Skeletal muscle tissue (tissue), 5 donors: ENCODE data around the gene CTTNBP2NL. TPM values are rescaled to one million over a fixed set of nuclear protein-coding genes. Genes with fewer than 3 reads are reported as not detected.

Experiments used
- H3K27ac ChIP-seq: one replicate; pipeline ENCODE4 v1.7.0; 2013; ENCODE audit warnings: mild to moderate bottlenecking, low read depth, low read length, inconsistent platforms
- H3K27me3 ChIP-seq, 3 donors: one replicate each; pipeline ENCODE4 v1.7.0; 2013; ENCODE audit warnings: low read length in 3 of 3; ENCODE audit not compliant: control insufficient read depth in 3 of 3, insufficient read depth in 3 of 3
- H3K36me3 ChIP-seq, 3 donors: one replicate each; pipeline ENCODE4 v1.7.0; 2013; ENCODE audit warnings: low read length in 3 of 3; ENCODE audit not compliant: control insufficient read depth in 3 of 3, insufficient read depth in 3 of 3
- H3K4me1 ChIP-seq, 3 donors: one replicate each; pipeline ENCODE4 v1.7.0; 2013; ENCODE audit warnings: low read length in 3 of 3, mild to moderate bottlenecking in 3 of 3; ENCODE audit not compliant: control insufficient read depth in 3 of 3, insufficient read depth in 3 of 3
- H3K4me3 ChIP-seq, 3 donors: one replicate each; pipeline ENCODE4 v1.7.0; 2013; ENCODE audit warnings: low read length in 3 of 3
- H3K9ac ChIP-seq, 3 donors: one replicate each; pipeline ENCODE4 v1.7.0; 2013; ENCODE audit warnings: low read length in 3 of 3, mild to moderate bottlenecking in 3 of 3, moderate library complexity in 2 of 3, low read depth in 1 of 3
- H3K9me3 ChIP-seq, 3 donors: one replicate each; pipeline ENCODE4 v1.7.0; 2013; ENCODE audit warnings: low read length in 3 of 3; ENCODE audit not compliant: control insufficient read depth in 3 of 3
- small RNA-seq: library from RNA; depleted of rRNA; stranded (forward); fragments of <200 nt; gene quantifications from one replicate; pipeline ENCODE3, GENCODE V24; 2014
- total RNA-seq: library from RNA; depleted of rRNA; stranded (reverse); fragments of >200 nt; gene quantifications from one replicate; pipeline ENCODE4 v1.2.3, GENCODE V29; 2014
- donor health status: Osteomylitis.

Gene CTTNBP2NL
- total RNA-seq, 1 donor from 2014 or later = 8.4 TPM

- H3K27me3 ChIP-seq = peaks cover 39 to 71% (median 55%) of the 10 kb centered on the region in 3 donors
- no peaks in the 10 kb centered on the region for H3K9me3 ChIP-seq
- peaks cover 9 to 16% (median 9%) of the 10 kb centered on the region in 3 donors for H3K4me1 ChIP-seq
- peak overlapping the region; percentile 67 to 75 (median 67) for H3K4me3 ChIP-seq
- no peak overlapping the region for H3K9ac ChIP-seq
- H3K27ac ChIP-seq = no peak overlapping the region
- no peaks in the 10 kb centered on the region for H3K36me3 ChIP-seq
These were observed 111.9 kb downstream of the CTTNBP2NL start for GRCh38 chr1:112507921-112508277.

- no peak within 1 kb of the TSS for H3K27ac ChIP-seq
- peaks cover 36 to 65% (median 49%) of the 10 kb centered on the region in 3 donors for H3K27me3 ChIP-seq
- H3K4me3 ChIP-seq = peak within 1 kb of the TSS; percentile 67 to 75 (median 67)
- no peaks in the 10 kb centered on the region for H3K36me3 ChIP-seq
- no peaks in the 10 kb centered on the region for H3K9me3 ChIP-seq
- H3K9ac ChIP-seq = no peak within 1 kb of the TSS
- H3K4me1 ChIP-seq = peaks cover 9 to 13% (median 9%) of the 10 kb centered on the region in 3 donors
These were observed 112.4 kb downstream of the CTTNBP2NL start, which contains the start of gene WNT2B for GRCh38 chr1:112508278-112509004. Gene WNT2B (plus strand): TSS chr1:112508965. CDS start chr1:112509263, 298 bp downstream.

- Histone ChIP-seq H3K4me1 (peaks cover 9 to 13% (median 9%) of the 10 kb centered on the region in 3 donors), H3K27ac (no peak overlapping the region), H3K9ac (no peak overlapping the region), H3K36me3 (no peaks in the 10 kb centered on the region), H3K4me3 (peak overlapping the region in 2 of 3 donors; percentile 67), H3K9me3 (no peaks in the 10 kb centered on the region), H3K27me3 (peaks cover 33 to 59% (median 43%) of the 10 kb centered on the region in 3 donors)
These were observed 113.1 kb downstream of the CTTNBP2NL start for GRCh38 chr1:112509005-112509659.

GRCh38 chr1:112509660-112510178, 113.7 kb downstream of the CTTNBP2NL start:
- Histone ChIP-seq H3K9ac (no peak overlapping the region), H3K27me3 (peaks cover 33 to 53% (median 43%) of the 10 kb centered on the region in 3 donors), H3K4me1 (peaks cover 9 to 13% (median 9%) of the 10 kb centered on the region in 3 donors), H3K27ac (no peak overlapping the region), H3K36me3 (no peaks in the 10 kb centered on the region), H3K4me3 (no peak overlapping the region), H3K9me3 (no peaks in the 10 kb centered on the region)

- H3K27me3 ChIP-seq = peaks cover 33 to 48% (median 37%) of the 10 kb centered on the region in 3 donors
- peaks cover 9 to 14% (median 9%) of the 10 kb centered on the region in 3 donors for H3K4me1 ChIP-seq
- no peak overlapping the region for H3K4me3 ChIP-seq
- no peaks in the 10 kb centered on the region for H3K9me3 ChIP-seq
- no peak overlapping the region for H3K27ac ChIP-seq
- H3K9ac ChIP-seq = no peak overlapping the region
- no peaks in the 10 kb centered on the region for H3K36me3 ChIP-seq
These were observed 114.3 kb downstream of the CTTNBP2NL start for GRCh38 chr1:112510340-112510739.

Small RNA genes lying within 50 kb of the gene (small RNA-seq; reads per million reads assigned to genes)
- not detected for gene RF01210

Other genes with a start within 250 kb of the CTTNBP2NL start
- gene WNT2B, start 112.8 kb downstream of the CTTNBP2NL start, total RNA-seq = 6.3 TPM
- gene ST7L, start 222.9 kb downstream of the CTTNBP2NL start, total RNA-seq = 21.9 TPM
- 63.7 TPM for gene CAPZA1, start 223.6 kb downstream of the CTTNBP2NL start, total RNA-seq